ENCODE data around the gene HBP1. TPM values are rescaled to one million over a fixed set of nuclear protein-coding genes. Genes with fewer than 3 reads are reported as not detected.

Gene HBP1
- total RNA-seq, 1 experiment from 2014 or later, result 31.0 TPM

DNA sequence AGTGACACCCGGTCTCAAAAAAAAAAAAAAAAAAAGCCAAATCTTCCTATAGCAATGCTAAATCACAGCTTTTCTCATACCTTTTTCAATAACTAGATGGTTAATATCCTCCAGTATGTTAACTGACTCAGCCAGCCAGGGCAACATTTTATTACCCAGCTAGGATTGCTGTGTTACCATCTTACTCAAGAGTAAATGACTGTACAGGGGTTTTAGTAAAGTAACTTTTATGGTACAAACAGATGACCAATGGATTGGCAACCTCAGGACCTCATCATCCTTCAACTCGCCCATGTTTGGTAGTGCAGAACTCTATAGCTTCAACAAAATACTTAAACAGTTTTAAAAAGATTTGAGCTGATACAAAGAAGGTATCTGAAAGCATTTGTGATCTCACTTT lies 59.5 kb downstream of the HBP1 start:
- TF ChIP-seq, protein P1, sequence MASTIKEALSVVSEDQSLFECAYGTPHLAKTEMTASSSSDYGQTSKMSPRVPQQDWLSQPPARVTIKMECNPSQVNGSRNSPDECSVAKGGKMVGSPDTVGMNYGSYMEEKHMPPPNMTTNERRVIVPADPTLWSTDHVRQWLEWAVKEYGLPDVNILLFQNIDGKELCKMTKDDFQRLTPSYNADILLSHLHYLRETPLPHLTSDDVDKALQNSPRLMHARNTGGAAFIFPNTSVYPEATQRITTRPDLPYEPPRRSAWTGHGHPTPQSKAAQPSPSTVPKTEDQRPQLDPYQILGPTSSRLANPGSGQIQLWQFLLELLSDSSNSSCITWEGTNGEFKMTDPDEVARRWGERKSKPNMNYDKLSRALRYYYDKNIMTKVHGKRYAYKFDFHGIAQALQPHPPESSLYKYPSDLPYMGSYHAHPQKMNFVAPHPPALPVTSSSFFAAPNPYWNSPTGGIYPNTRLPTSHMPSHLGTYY (CRISPR knock-in tag; IDR thresholded peaks at IDR 0.05), result no peak
- TF ChIP-seq, protein P2, sequence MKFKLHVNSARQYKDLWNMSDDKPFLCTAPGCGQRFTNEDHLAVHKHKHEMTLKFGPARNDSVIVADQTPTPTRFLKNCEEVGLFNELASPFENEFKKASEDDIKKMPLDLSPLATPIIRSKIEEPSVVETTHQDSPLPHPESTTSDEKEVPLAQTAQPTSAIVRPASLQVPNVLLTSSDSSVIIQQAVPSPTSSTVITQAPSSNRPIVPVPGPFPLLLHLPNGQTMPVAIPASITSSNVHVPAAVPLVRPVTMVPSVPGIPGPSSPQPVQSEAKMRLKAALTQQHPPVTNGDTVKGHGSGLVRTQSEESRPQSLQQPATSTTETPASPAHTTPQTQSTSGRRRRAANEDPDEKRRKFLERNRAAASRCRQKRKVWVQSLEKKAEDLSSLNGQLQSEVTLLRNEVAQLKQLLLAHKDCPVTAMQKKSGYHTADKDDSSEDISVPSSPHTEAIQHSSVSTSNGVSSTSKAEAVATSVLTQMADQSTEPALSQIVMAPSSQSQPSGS (CRISPR knock-in tag; IDR thresholded peaks at IDR 0.05; ENCODE audit: borderline replicate concordance, low read depth), result no peak
- TF ChIP-seq ZNF423 (CRISPR knock-in tag; IDR thresholded peaks at IDR 0.05) (no peak), NFE2L1 (CRISPR knock-in tag; IDR thresholded peaks at IDR 0.05) (no peak)
- TF ChIP-seq, protein P3, sequence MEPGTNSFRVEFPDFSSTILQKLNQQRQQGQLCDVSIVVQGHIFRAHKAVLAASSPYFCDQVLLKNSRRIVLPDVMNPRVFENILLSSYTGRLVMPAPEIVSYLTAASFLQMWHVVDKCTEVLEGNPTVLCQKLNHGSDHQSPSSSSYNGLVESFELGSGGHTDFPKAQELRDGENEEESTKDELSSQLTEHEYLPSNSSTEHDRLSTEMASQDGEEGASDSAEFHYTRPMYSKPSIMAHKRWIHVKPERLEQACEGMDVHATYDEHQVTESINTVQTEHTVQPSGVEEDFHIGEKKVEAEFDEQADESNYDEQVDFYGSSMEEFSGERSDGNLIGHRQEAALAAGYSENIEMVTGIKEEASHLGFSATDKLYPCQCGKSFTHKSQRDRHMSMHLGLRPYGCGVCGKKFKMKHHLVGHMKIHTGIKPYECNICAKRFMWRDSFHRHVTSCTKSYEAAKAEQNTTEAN (CRISPR knock-in tag; IDR thresholded peaks at IDR 0.05), result no peak
- DNase-seq (ENCODE audit: low spot score) (no peak), ATAC-seq (no peak)
- no peak overlapping the region for H3K4me3 Mint-ChIP-seq
- H3K36me3 Mint-ChIP-seq, result no peaks in the 10 kb centered on the region
- CTCF ChIA-PET, result interaction anchor here (0.9 kb wide), 1 partner anchor 15 kb away, joined by 4 read pairs; no protein-coding TSS in a partner anchor
- no peaks in the 10 kb centered on the region for H3K27me3 Mint-ChIP-seq (ENCODE audit: low read depth)
- POLR2A ChIA-PET, result interaction anchor here (0.6 kb wide), 1 partner anchor 485 kb away, joined by 3 read pairs; no protein-coding TSS in a partner anchor
- no peak overlapping the region for H3K27ac Mint-ChIP-seq
- H3K9me3 Mint-ChIP-seq, result no peaks in the 10 kb centered on the region
- peaks cover 13% of the 10 kb centered on the region for H3K4me1 Mint-ChIP-seq

DNA sequence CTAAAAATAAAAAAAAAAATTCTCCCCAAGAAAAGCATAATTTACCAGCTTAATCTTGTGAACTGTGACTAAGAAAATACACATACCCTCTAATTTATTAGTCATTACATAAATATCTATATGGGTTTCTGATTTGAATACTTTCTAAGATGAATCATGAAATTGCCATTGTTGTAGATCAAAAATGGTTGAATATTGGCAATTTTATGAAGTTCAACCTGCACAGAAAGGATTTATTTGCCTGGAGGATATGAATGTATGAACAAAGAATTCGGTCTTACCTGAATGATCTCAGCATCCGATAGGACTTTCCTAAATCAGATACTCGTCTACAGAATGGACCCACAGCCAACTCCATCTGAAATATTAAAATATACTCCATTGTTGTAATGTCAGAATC lies 61.5 kb downstream of the HBP1 start:
- no peak for ATAC-seq
- no peak overlapping the region for H3K4me3 Mint-ChIP-seq
- no peak for TF ChIP-seq SOX15 (CRISPR knock-in tag; IDR thresholded peaks at IDR 0.05)
- no peak for TF ChIP-seq ZNF396 (CRISPR knock-in tag; IDR thresholded peaks at IDR 0.05; ENCODE audit: borderline replicate concordance)
- no peak for TF ChIP-seq JAZF1 (CRISPR knock-in tag; IDR thresholded peaks at IDR 0.05)
- TF ChIP-seq, protein P4, sequence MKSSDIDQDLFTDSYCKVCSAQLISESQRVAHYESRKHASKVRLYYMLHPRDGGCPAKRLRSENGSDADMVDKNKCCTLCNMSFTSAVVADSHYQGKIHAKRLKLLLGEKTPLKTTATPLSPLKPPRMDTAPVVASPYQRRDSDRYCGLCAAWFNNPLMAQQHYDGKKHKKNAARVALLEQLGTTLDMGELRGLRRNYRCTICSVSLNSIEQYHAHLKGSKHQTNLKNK (CRISPR knock-in tag; IDR thresholded peaks at IDR 0.05), result no peak
- H3K9me3 Mint-ChIP-seq, result no peaks in the 10 kb centered on the region
- ChIA-PET CTCF (no interaction called here), POLR2A (interaction anchor here (0.7 kb wide), 1 partner anchor 193 kb away, joined by 3 read pairs; no protein-coding TSS in a partner anchor)
- no peak overlapping the region for H3K27ac Mint-ChIP-seq
- no peaks in the 10 kb centered on the region for H3K36me3 Mint-ChIP-seq
- peaks cover 30% of the 10 kb centered on the region for H3K4me1 Mint-ChIP-seq
- no peaks in the 10 kb centered on the region for H3K27me3 Mint-ChIP-seq (ENCODE audit: low read depth)
- no peak for DNase-seq (ENCODE audit: low spot score)

DNA sequence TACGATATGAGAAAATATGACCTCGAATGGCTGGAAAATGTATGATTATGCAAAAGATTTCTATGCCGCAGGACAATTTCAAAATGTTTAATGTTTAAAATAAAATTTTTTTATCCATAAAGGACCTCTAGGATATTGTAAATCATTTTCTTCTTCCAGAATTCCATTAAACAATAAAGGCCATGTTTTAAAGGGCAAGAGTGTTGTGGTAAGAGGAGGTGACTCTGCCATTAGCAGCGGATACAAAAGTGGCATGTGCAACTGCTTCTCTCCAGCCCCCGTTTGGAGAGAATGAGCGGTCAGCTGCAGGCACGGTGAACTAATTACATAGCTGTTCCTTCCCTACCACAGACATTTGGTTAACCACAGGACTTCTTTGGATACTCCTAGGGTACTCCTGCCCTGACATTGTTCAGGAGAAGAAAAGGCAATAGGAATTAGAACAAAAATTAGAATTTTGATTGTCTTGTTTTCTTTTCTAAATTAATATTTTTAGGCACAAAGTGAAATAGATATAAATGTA lies 63.8 kb downstream of the HBP1 start:
- DNase-seq (ENCODE audit: low spot score), result no peak
- POLR2A ChIA-PET, result no interaction called here
- Mint-ChIP-seq H3K36me3 (no peaks in the 10 kb centered on the region), H3K9me3 (no peaks in the 10 kb centered on the region), H3K27ac (no peak overlapping the region), H3K4me1 (peaks cover 30% of the 10 kb centered on the region), H3K27me3 (ENCODE audit: low read depth) (no peaks in the 10 kb centered on the region), H3K4me3 (no peak overlapping the region)
- no peak for TF ChIP-seq CREB1 (CRISPR knock-in tag; IDR thresholded peaks at IDR 0.05)
- ATAC-seq, result peak; percentile 64
- CTCF ChIA-PET, result interaction anchor here (0.7 kb wide), 1 partner anchor 642 kb away, joined by 3 read pairs; no protein-coding TSS in a partner anchor

DNA sequence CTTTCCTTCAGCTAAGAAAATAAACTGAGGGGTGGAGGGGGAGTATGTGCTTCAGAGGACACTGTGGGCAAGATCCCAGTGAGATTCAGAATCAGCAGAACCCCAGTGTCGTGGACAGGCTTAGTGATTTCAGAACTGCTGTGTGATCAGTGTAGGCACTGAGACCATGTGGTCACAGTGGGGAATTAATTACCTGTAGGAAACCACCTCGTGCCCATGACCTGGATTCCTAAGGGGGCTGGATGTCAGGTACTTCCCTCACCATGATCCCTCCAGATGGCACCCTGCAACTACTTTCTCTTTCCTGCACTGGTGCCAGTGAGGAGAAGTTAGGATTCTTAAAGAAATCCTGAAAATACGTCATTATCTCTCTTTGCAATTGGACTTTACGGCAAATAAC lies 64.4 kb downstream of the HBP1 start:
- Mint-ChIP-seq H3K27me3 (ENCODE audit: low read depth) (no peaks in the 10 kb centered on the region), H3K4me3 (no peak overlapping the region), H3K27ac (no peak overlapping the region; the same call in 1 of the 2 replicates), H3K36me3 (no peaks in the 10 kb centered on the region), H3K9me3 (no peaks in the 10 kb centered on the region), H3K4me1 (peaks cover 30% of the 10 kb centered on the region)
- ChIA-PET POLR2A (no interaction called here), CTCF (interaction anchor here (0.7 kb wide), 1 partner anchor 642 kb away, joined by 3 read pairs; no protein-coding TSS in a partner anchor)
- TF ChIP-seq ELF4 (CRISPR knock-in tag; IDR thresholded peaks at IDR 0.05; ENCODE audit: low read depth) (no peak), ZNF423 (CRISPR knock-in tag; IDR thresholded peaks at IDR 0.05) (no peak), TCF7 (CRISPR knock-in tag; IDR thresholded peaks at IDR 0.05; ENCODE audit: low read depth) (no peak)
- ATAC-seq (peak; percentile 88), DNase-seq (ENCODE audit: low spot score) (no peak)
